ENCODE data around the gene SGCD.

Gene SGCD

GRCh38 chr5:156497804-156498208 is 170.8 kb downstream of the SGCD start:
- peak; percentile 54 for ATAC-seq
- TF ChIP-seq POU6F1 (CRISPR knock-in tag; IDR thresholded peaks at IDR 0.05; ENCODE audit: borderline replicate concordance, low read depth) (no peak), CSDC2 (CRISPR knock-in tag; IDR thresholded peaks at IDR 0.05) (no peak), ZC3H10 (CRISPR knock-in tag; IDR thresholded peaks at IDR 0.05) (peak; percentile 47; the same call in 1 of the 2 replicates), OSR1 (CRISPR knock-in tag; IDR thresholded peaks at IDR 0.05) (no peak), ZFP30 (CRISPR knock-in tag; IDR thresholded peaks at IDR 0.05) (0 out of 2 replicates have a peak, but pooled peaks have one; percentile 19), GLIS3 (CRISPR knock-in tag; IDR thresholded peaks at IDR 0.05) (0 out of 2 replicates have a peak, but pooled peaks have one; percentile 43), TCF4 (CRISPR knock-in tag; IDR thresholded peaks at IDR 0.05; ENCODE audit: borderline replicate concordance) (peak; percentile 81; the same call in 1 of the 2 replicates), PPARA (CRISPR knock-in tag; IDR thresholded peaks at IDR 0.05; ENCODE audit: borderline replicate concordance) (no peak), SNAI2 (CRISPR knock-in tag; IDR thresholded peaks at IDR 0.05) (peak; percentile 85), RARB (CRISPR knock-in tag; IDR thresholded peaks at IDR 0.05) (no peak), ESRRG (CRISPR knock-in tag; IDR thresholded peaks at IDR 0.05) (peak; percentile 91), TOX (CRISPR knock-in tag; IDR thresholded peaks at IDR 0.05; ENCODE audit: borderline replicate concordance) (0 out of 2 replicates have a peak, but pooled peaks have one; percentile 30), ZNF565 (CRISPR knock-in tag; conservative IDR thresholded peaks at IDR 0.05; ENCODE audit: low read depth) (0 out of 2 replicates have a peak, but pooled peaks have one; percentile 24), ZNF8 (CRISPR knock-in tag; IDR thresholded peaks at IDR 0.05) (no peak), BACH2 (CRISPR knock-in tag; IDR thresholded peaks at IDR 0.05; ENCODE audit: borderline replicate concordance) (no peak), ISL1 (CRISPR knock-in tag; IDR thresholded peaks at IDR 0.05) (peak; percentile 97), ZNF70 (CRISPR knock-in tag; IDR thresholded peaks at IDR 0.05) (no peak), ZFP3 (CRISPR knock-in tag; IDR thresholded peaks at IDR 0.05) (peak; percentile 63)
- TF ChIP-seq, protein P1, sequence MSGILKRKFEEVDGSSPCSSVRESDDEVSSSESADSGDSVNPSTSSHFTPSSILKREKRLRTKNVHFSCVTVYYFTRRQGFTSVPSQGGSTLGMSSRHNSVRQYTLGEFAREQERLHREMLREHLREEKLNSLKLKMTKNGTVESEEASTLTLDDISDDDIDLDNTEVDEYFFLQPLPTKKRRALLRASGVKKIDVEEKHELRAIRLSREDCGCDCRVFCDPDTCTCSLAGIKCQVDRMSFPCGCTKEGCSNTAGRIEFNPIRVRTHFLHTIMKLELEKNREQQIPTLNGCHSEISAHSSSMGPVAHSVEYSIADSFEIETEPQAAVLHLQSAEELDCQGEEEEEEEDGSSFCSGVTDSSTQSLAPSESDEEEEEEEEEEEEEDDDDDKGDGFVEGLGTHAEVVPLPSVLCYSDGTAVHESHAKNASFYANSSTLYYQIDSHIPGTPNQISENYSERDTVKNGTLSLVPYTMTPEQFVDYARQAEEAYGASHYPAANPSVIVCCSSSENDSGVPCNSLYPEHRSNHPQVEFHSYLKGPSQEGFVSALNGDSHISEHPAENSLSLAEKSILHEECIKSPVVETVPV (CRISPR knock-in tag; IDR thresholded peaks at IDR 0.05) = peak; percentile 56; the same call in 1 of the 2 replicates
- TF ChIP-seq, protein P2, sequence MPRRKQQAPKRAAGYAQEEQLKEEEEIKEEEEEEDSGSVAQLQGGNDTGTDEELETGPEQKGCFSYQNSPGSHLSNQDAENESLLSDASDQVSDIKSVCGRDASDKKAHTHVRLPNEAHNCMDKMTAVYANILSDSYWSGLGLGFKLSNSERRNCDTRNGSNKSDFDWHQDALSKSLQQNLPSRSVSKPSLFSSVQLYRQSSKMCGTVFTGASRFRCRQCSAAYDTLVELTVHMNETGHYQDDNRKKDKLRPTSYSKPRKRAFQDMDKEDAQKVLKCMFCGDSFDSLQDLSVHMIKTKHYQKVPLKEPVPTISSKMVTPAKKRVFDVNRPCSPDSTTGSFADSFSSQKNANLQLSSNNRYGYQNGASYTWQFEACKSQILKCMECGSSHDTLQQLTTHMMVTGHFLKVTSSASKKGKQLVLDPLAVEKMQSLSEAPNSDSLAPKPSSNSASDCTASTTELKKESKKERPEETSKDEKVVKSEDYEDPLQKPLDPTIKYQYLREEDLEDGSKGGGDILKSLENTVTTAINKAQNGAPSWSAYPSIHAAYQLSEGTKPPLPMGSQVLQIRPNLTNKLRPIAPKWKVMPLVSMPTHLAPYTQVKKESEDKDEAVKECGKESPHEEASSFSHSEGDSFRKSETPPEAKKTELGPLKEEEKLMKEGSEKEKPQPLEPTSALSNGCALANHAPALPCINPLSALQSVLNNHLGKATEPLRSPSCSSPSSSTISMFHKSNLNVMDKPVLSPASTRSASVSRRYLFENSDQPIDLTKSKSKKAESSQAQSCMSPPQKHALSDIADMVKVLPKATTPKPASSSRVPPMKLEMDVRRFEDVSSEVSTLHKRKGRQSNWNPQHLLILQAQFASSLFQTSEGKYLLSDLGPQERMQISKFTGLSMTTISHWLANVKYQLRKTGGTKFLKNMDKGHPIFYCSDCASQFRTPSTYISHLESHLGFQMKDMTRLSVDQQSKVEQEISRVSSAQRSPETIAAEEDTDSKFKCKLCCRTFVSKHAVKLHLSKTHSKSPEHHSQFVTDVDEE (CRISPR knock-in tag; IDR thresholded peaks at IDR 0.05) = peak; percentile 83
- TF ChIP-seq, protein P3, sequence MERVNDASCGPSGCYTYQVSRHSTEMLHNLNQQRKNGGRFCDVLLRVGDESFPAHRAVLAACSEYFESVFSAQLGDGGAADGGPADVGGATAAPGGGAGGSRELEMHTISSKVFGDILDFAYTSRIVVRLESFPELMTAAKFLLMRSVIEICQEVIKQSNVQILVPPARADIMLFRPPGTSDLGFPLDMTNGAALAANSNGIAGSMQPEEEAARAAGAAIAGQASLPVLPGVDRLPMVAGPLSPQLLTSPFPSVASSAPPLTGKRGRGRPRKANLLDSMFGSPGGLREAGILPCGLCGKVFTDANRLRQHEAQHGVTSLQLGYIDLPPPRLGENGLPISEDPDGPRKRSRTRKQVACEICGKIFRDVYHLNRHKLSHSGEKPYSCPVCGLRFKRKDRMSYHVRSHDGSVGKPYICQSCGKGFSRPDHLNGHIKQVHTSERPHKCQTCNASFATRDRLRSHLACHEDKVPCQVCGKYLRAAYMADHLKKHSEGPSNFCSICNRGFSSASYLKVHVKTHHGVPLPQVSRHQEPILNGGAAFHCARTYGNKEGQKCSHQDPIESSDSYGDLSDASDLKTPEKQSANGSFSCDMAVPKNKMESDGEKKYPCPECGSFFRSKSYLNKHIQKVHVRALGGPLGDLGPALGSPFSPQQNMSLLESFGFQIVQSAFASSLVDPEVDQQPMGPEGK (CRISPR knock-in tag; IDR thresholded peaks at IDR 0.05; ENCODE audit: borderline replicate concordance) = 0 out of 2 replicates have a peak, but pooled peaks have one; percentile 39
- TF ChIP-seq, protein P4, sequence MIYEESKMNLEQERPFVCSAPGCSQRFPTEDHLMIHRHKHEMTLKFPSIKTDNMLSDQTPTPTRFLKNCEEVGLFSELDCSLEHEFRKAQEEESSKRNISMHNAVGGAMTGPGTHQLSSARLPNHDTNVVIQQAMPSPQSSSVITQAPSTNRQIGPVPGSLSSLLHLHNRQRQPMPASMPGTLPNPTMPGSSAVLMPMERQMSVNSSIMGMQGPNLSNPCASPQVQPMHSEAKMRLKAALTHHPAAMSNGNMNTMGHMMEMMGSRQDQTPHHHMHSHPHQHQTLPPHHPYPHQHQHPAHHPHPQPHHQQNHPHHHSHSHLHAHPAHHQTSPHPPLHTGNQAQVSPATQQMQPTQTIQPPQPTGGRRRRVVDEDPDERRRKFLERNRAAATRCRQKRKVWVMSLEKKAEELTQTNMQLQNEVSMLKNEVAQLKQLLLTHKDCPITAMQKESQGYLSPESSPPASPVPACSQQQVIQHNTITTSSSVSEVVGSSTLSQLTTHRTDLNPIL (CRISPR knock-in tag; IDR thresholded peaks at IDR 0.05; ENCODE audit: low read depth) = peak; percentile 88

DNA sequence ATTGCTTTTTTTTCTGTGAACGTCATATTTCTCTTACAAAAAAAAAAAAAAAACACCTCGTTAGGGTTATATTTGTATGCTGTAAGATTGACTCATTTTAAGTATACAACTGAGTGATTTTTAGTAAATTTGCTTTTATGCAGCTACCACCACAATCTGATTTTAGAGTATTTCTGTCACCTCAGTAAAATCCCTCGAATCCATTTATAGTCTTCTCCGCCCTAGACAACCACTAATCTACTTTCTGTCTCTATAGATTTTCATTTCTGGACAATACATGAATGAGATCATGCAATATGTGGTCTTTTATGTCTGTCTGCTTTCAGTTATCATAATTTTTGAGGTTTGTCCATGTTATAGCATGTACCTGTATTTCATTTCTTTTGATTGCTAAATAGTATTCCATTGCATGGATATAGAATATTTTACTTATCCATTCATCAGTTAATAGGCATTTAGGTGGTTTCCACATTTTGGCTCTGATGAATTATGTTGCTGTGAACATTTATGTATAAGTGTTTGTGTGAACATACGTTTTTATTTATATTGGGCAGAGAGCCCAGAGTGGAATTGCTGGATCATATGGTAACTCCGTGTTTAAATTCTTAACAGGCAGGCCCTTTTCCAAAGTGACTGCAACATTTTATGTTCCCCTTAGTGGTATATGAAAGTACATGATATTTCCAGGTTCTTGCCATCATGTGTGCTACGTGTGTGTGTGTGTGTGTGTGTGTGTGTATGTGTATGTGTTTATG is 171.4 kb downstream of the SGCD start:
- TF ChIP-seq ZFP3 (CRISPR knock-in tag; IDR thresholded peaks at IDR 0.05) (no peak), RARB (CRISPR knock-in tag; IDR thresholded peaks at IDR 0.05) (no peak), ZNF70 (CRISPR knock-in tag; IDR thresholded peaks at IDR 0.05) (no peak)
- TF ChIP-seq, protein P3 (CRISPR knock-in tag; IDR thresholded peaks at IDR 0.05; ENCODE audit: borderline replicate concordance) = no peak
- TF ChIP-seq, protein P4 (CRISPR knock-in tag; IDR thresholded peaks at IDR 0.05; ENCODE audit: low read depth) = no peak
- no peak for ATAC-seq
